ENCODE data around the gene DPY19L1. TPM values are rescaled to one million over a fixed set of nuclear protein-coding genes. Genes with fewer than 3 reads are reported as not detected.

The DPY19L1 gene
- total RNA-seq, 1 experiment from 2014 or later: 71.7 TPM

DNA sequence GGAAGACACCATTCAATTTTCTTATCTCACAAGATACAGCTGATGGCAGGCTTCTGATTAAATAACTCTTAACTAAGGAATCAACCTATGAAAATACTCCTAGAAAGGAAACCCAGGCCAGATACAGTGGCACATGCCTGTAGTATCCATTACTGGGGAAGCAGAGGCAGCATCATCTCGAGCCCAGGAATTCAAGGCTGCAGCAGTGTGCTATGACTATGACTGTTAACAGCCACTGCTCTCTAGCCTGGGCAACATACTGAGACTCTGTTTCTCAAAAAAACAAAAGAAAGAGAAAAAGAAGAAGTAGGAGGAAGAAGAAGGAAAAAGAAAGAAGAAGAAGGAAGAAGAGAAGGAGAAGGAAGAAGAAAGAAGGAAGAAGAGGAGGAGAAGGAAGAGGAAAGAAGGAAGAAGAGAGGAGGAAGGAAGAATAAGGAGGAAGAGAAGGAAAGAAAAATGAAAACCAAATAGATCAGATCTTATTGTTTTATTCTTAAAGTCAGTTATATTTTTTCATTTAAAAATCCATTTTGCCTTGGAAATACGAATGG is 18.0 kb downstream of the DPY19L1 start:
- peaks cover 13 to 14% of the 10 kb centered on the region in 2 experiments; a peak in 3 of 4 replicates for H3K4me1 ChIP-seq (ENCODE audit: control insufficient read depth in 1 of 2, insufficient read depth in 2 of 2, low read length in 2 of 2)
- ATAC-seq (no peak), DNase-seq (ENCODE audit: low read depth, low spot score) (no peak)
- no peak overlapping the region for H3K27ac ChIP-seq (ENCODE audit: low read depth, low read length)
- H3K79me2 ChIP-seq (ENCODE audit: insufficient read depth, low read length): peaks cover 56% of the 10 kb centered on the region
- ChIA-PET CTCF (no interaction called here), RAD21 (ENCODE audit: low non-redundant PET in 1 of 2, low total read pairs in 2 of 2, uncharacterized antibody in 2 of 2, unreplicated experiment in 2 of 2) (no interaction called here), POLR2A (no interaction called here)
- H4K20me1 ChIP-seq (ENCODE audit: insufficient read depth): no peaks in the 10 kb centered on the region
- H3K9me2 ChIP-seq (ENCODE audit: insufficient read depth): no peaks in the 10 kb centered on the region
- no peak overlapping the region for H3K4me2 ChIP-seq (ENCODE audit: low read length)
- no peak overlapping the region for H3K9ac ChIP-seq (ENCODE audit: low read length)
- no peak overlapping the region for H3K4me3 ChIP-seq (replicated peaks in 1 of 2; ENCODE audit: low read depth in 1 of 2, low read length in 2 of 2)
- intact Hi-C loops (cut with micrococcal nuclease): no loop called here
- H3K27me3 ChIP-seq (ENCODE audit: insufficient read depth, low read length): no peaks in the 10 kb centered on the region
- peaks cover 4 to 7% of the 10 kb centered on the region in 2 experiments; a peak in 2 of 4 replicates for H3K36me3 ChIP-seq (ENCODE audit: control insufficient read depth in 1 of 2, insufficient read depth in 2 of 2, low read length in 2 of 2)
- TF ChIP-seq SP1 (IDR thresholded peaks at IDR 0.05; ENCODE audit: low read depth): no peak
- no peak for TF ChIP-seq POLR2AphosphoS5 (IDR thresholded peaks at IDR 0.05; ENCODE audit: low read depth, low read length)
- no peak for TF ChIP-seq ZNF274 (IDR thresholded peaks at IDR 0.05; ENCODE audit: low read depth, low read length)
- no peak for TF ChIP-seq CBX3 (IDR thresholded peaks at IDR 0.05; ENCODE audit: low read depth)
- TF ChIP-seq YY1 (IDR thresholded peaks at IDR 0.05; ENCODE audit: extremely low read depth, insufficient replicate concordance, low read depth, low read length): no peak
- TF ChIP-seq, protein P1, sequence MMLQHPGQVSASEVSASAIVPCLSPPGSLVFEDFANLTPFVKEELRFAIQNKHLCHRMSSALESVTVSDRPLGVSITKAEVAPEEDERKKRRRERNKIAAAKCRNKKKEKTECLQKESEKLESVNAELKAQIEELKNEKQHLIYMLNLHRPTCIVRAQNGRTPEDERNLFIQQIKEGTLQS (IDR thresholded peaks at IDR 0.05): no peak
- TF ChIP-seq ELF1 (IDR thresholded peaks at IDR 0.05; ENCODE audit: borderline replicate concordance, low read depth): no peak
- TF ChIP-seq EZH2 (IDR thresholded peaks at IDR 0.05): no peak
- TF ChIP-seq, protein P2, sequence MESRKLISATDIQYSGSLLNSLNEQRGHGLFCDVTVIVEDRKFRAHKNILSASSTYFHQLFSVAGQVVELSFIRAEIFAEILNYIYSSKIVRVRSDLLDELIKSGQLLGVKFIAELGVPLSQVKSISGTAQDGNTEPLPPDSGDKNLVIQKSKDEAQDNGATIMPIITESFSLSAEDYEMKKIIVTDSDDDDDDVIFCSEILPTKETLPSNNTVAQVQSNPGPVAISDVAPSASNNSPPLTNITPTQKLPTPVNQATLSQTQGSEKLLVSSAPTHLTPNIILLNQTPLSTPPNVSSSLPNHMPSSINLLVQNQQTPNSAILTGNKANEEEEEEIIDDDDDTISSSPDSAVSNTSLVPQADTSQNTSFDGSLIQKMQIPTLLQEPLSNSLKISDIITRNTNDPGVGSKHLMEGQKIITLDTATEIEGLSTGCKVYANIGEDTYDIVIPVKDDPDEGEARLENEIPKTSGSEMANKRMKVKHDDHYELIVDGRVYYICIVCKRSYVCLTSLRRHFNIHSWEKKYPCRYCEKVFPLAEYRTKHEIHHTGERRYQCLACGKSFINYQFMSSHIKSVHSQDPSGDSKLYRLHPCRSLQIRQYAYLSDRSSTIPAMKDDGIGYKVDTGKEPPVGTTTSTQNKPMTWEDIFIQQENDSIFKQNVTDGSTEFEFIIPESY (IDR thresholded peaks at IDR 0.05; ENCODE audit: extremely low read depth, insufficient replicate concordance, low read length): no peak
- no peaks in the 10 kb centered on the region for H3K9me3 ChIP-seq (ENCODE audit: control insufficient read depth in 1 of 2, insufficient read depth in 1 of 2, low read depth in 1 of 2, low read length in 2 of 2)
- H2AFZ ChIP-seq (ENCODE audit: low read depth, low read length, poor library complexity, severe bottlenecking): no peak overlapping the region
- BruUV-seq (replicated peaks): no TSS peak

All from HCT116 (cell line).